ENCODE data around the gene ANK3.

DNA sequence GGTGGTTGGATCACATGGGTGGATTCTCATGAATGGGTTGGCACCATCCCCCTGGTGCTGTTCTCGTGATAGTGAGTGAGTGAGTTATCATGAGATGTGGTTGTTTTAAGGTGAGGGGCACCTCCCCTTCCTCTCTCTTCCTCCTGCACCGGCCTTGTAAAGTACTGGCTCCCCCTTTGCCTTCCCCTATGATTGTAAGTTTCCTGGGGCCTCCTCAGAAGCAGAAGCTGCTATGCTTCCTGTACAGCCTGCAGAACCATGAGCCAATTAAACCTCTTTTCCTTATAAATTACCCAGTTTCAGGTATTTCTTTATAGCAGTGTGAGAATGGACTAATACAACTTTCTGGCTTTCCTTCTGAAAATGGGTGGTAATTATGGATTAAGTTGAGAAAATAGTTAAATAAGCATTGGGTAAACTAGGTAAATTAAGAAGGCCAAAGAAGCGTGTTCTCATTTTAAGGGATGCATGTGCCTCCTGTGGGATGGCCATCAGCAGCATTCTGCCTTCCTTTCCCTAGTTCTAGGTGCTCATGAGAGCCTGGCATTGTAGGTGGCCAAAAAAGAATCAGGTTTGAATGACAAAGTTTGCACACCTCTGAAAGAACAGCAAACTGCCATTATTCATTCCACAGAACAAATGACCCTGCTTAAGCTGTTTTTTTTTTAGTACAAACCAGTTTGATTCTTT, 242.0 kb downstream of the ANK3 start:
- TF ChIP-seq, protein P1, sequence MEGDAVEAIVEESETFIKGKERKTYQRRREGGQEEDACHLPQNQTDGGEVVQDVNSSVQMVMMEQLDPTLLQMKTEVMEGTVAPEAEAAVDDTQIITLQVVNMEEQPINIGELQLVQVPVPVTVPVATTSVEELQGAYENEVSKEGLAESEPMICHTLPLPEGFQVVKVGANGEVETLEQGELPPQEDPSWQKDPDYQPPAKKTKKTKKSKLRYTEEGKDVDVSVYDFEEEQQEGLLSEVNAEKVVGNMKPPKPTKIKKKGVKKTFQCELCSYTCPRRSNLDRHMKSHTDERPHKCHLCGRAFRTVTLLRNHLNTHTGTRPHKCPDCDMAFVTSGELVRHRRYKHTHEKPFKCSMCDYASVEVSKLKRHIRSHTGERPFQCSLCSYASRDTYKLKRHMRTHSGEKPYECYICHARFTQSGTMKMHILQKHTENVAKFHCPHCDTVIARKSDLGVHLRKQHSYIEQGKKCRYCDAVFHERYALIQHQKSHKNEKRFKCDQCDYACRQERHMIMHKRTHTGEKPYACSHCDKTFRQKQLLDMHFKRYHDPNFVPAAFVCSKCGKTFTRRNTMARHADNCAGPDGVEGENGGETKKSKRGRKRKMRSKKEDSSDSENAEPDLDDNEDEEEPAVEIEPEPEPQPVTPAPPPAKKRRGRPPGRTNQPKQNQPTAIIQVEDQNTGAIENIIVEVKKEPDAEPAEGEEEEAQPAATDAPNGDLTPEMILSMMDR (IDR thresholded peaks at IDR 0.05; ENCODE audit: low read depth, low read length), result no peak
- TF ChIP-seq POLR2A (IDR thresholded peaks at IDR 0.05; ENCODE audit: extremely low read depth, insufficient read length) (no peak), MYC (IDR thresholded peaks at IDR 0.05; ENCODE audit: low read depth, low read length) (no peak)
- TF ChIP-seq, protein P2, sequence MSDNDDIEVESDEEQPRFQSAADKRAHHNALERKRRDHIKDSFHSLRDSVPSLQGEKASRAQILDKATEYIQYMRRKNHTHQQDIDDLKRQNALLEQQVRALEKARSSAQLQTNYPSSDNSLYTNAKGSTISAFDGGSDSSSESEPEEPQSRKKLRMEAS (IDR thresholded peaks at IDR 0.05; ENCODE audit: low read depth, low read length), result no peak
